Measurements from ENCODE around the gene SASH1. TPM values are rescaled to one million over a fixed set of nuclear protein-coding genes. Genes with fewer than 3 reads are reported as not detected.

The SASH1 gene
- total RNA-seq, 1 experiment from 2014 or later: 42.0 TPM

- POLR2A ChIA-PET: no interaction called here
- no peak for DNase-seq
- Mint-ChIP-seq H3K36me3 (ENCODE audit: insufficient read depth, unreplicated experiment) (peaks cover 53% of the 10 kb centered on the region), H3K27me3 (ENCODE audit: insufficient read depth, unreplicated experiment) (no peaks in the 10 kb centered on the region), H3K4me3 (ENCODE audit: unreplicated experiment) (no peak overlapping the region), H3K9me3 (ENCODE audit: unreplicated experiment) (no peaks in the 10 kb centered on the region), H3K27ac (ENCODE audit: unreplicated experiment) (peak overlapping the region; percentile 9), H3K4me1 (ENCODE audit: low read depth, unreplicated experiment) (no peaks in the 10 kb centered on the region)
- CTCF ChIA-PET: no interaction called here
- no TSS peak for BruUV-seq (replicated peaks)
- Histone ChIP-seq H3K4me3 (ENCODE audit: low read depth, low read length) (no peak overlapping the region), H3K9me3 (no peaks in the 10 kb centered on the region), H3K27me3 (replicated peaks; ENCODE audit: control insufficient read depth, insufficient read depth, low read length) (no peaks in the 10 kb centered on the region), H3K36me3 (ENCODE audit: control insufficient read depth, insufficient read depth, low read length) (no peaks in the 10 kb centered on the region), H3K4me1 (no peaks in the 10 kb centered on the region)
- intact Hi-C loops (cut with micrococcal nuclease; ENCODE audit: unreplicated experiment): no loop called here
- no peak for TF ChIP-seq CTCF (IDR thresholded peaks at IDR 0.05; ENCODE audit: insufficient read depth in 1 of 2, low read depth in 1 of 2, low read length in 1 of 2, severe bottlenecking in 1 of 2, unreplicated experiment in 1 of 2)
Observed at GRCh38 chr6:148455225-148455624, 112.6 kb downstream of the SASH1 start.

GRCh38 chr6:148455674-148456558 lies 113.3 kb downstream of the SASH1 start:
- BruUV-seq (replicated peaks): no TSS peak
- CTCF ChIA-PET: no interaction called here

More at GRCh38 chr6:148455674-148456558, 113.3 kb downstream of the SASH1 start:
- Histone ChIP-seq H3K4me3 (ENCODE audit: low read depth, low read length) (no peak overlapping the region), H3K36me3 (ENCODE audit: control insufficient read depth, insufficient read depth, low read length) (no peaks in the 10 kb centered on the region), H3K9me3 (no peaks in the 10 kb centered on the region), H3K27me3 (replicated peaks; ENCODE audit: control insufficient read depth, insufficient read depth, low read length) (no peaks in the 10 kb centered on the region), H3K4me1 (no peaks in the 10 kb centered on the region)
- no peak for DNase-seq
- Mint-ChIP-seq H3K4me3 (ENCODE audit: unreplicated experiment) (no peak overlapping the region), H3K27ac (ENCODE audit: unreplicated experiment) (peak overlapping the region; percentile 9), H3K9me3 (ENCODE audit: unreplicated experiment) (no peaks in the 10 kb centered on the region), H3K4me1 (ENCODE audit: low read depth, unreplicated experiment) (no peaks in the 10 kb centered on the region), H3K27me3 (ENCODE audit: insufficient read depth, unreplicated experiment) (no peaks in the 10 kb centered on the region), H3K36me3 (ENCODE audit: insufficient read depth, unreplicated experiment) (peaks cover 52% of the 10 kb centered on the region)
- intact Hi-C loops (cut with micrococcal nuclease; ENCODE audit: unreplicated experiment): no loop called here
- POLR2A ChIA-PET: no interaction called here
- no peak for TF ChIP-seq CTCF (IDR thresholded peaks at IDR 0.05; ENCODE audit: insufficient read depth in 1 of 2, low read depth in 1 of 2, low read length in 1 of 2, severe bottlenecking in 1 of 2, unreplicated experiment in 1 of 2)
